ENCODE data around the gene TSBP1. TPM values are rescaled to one million over a fixed set of nuclear protein-coding genes. Genes with fewer than 3 reads are reported as not detected.
A peak's percentile ranks its signal among the peaks of the same experiment; 100 is the strongest.

TSBP1 gene
- total RNA-seq, 4 donors from 2014 or later = not detected

- intact Hi-C loops (cut with DNase I; ENCODE audit: low total_unique reads) = no loop called here
- DNase-seq = no peak
- Histone ChIP-seq H3K4me3 (no peak overlapping the region), H3K9me3 (no peaks in the 10 kb centered on the region), H3K27ac (no peak overlapping the region), H3K27me3 (peaks cover 0 to 6% of the 10 kb centered on the region in 2 donors), H3K4me1 (no peaks in the 10 kb centered on the region), H3K36me3 (no peaks in the 10 kb centered on the region)
- no peak for TF ChIP-seq POLR2A (IDR thresholded peaks at IDR 0.05)
- no peak for TF ChIP-seq CTCF (IDR thresholded peaks at IDR 0.05)
Observed at GRCh38 chr6:32402812-32403211, 31.1 kb upstream of the TSBP1 start.

- no peak overlapping the region for H3K4me3 ChIP-seq
- DNase-seq = no peak
- no peak for TF ChIP-seq CTCF (IDR thresholded peaks at IDR 0.05)
- no peak for TF ChIP-seq POLR2A (IDR thresholded peaks at IDR 0.05)
- H3K4me1 ChIP-seq = no peaks in the 10 kb centered on the region
- intact Hi-C loops (cut with DNase I; ENCODE audit: low total_unique reads) = no loop called here
- no peak overlapping the region for H3K27ac ChIP-seq
- H3K27me3 ChIP-seq = peaks cover 0 to 5% of the 10 kb centered on the region in 2 donors
- H3K9me3 ChIP-seq = no peaks in the 10 kb centered on the region
- no peaks in the 10 kb centered on the region for H3K36me3 ChIP-seq
Observed at GRCh38 chr6:32401284-32401963, 29.7 kb upstream of the TSBP1 start.

- intact Hi-C loops (cut with DNase I; ENCODE audit: low total_unique reads) = no loop called here
- H3K4me1 ChIP-seq = no peaks in the 10 kb centered on the region
- no peaks in the 10 kb centered on the region for H3K27me3 ChIP-seq
- TF ChIP-seq POLR2A (IDR thresholded peaks at IDR 0.05) (no peak), CTCF (IDR thresholded peaks at IDR 0.05) (no peak)
- H3K4me3 ChIP-seq = no peak overlapping the region
- no peaks in the 10 kb centered on the region for H3K9me3 ChIP-seq
- H3K27ac ChIP-seq = no peak overlapping the region
- H3K36me3 ChIP-seq = no peaks in the 10 kb centered on the region
- DNase-seq = no peak
Observed at GRCh38 chr6:32397252-32397920, 25.7 kb upstream of the TSBP1 start.

GRCh38 chr6:32396028-32396427 lies 24.3 kb upstream of the TSBP1 start:
- Histone ChIP-seq H3K4me3 (no peak overlapping the region), H3K9me3 (no peaks in the 10 kb centered on the region), H3K27me3 (no peaks in the 10 kb centered on the region), H3K4me1 (no peaks in the 10 kb centered on the region), H3K36me3 (no peaks in the 10 kb centered on the region), H3K27ac (no peak overlapping the region)
- intact Hi-C loops (cut with DNase I; ENCODE audit: low total_unique reads) = no loop called here
- DNase-seq = no peak
- TF ChIP-seq CTCF (IDR thresholded peaks at IDR 0.05) (no peak), POLR2A (IDR thresholded peaks at IDR 0.05) (no peak)

GRCh38 chr6:32393665-32394420 lies 22.1 kb upstream of the TSBP1 start:
- H3K4me3 ChIP-seq = no peak overlapping the region
- DNase-seq = peak in 1 of 2 donors; percentile 30
- TF ChIP-seq POLR2A (IDR thresholded peaks at IDR 0.05) = no peak
- no peak for TF ChIP-seq CTCF (IDR thresholded peaks at IDR 0.05)
- no peaks in the 10 kb centered on the region for H3K36me3 ChIP-seq
- H3K9me3 ChIP-seq = no peaks in the 10 kb centered on the region
- H3K27ac ChIP-seq = no peak overlapping the region
- no peaks in the 10 kb centered on the region for H3K4me1 ChIP-seq
- no peaks in the 10 kb centered on the region for H3K27me3 ChIP-seq
- intact Hi-C loops (cut with DNase I; ENCODE audit: low total_unique reads) = no loop called here
